ENCODE data around the gene CTSK.
A peak's percentile ranks its signal among the peaks of the same experiment; 100 is the strongest.
"Not testable (repeated sequence)": the region's sequence is repeated elsewhere in the genome, so short reads cannot be mapped to it uniquely, and the experiment has no call there.

The CTSK gene

GRCh38 chr1:150808121-150808520 is at the start of gene CTSK:
TSS of gene CTSK (minus strand) at chr1:150808260. CDS start at chr1:150806805, 1,455 bp downstream.
- DNase-seq, result peak; percentile 16

- DNase-seq, result peak; percentile 56
Measured at GRCh38 chr1:150852734-150853133, 44.7 kb upstream of the CTSK start.

- not testable (repeated sequence) for DNase-seq
Measured at GRCh38 chr1:150850801-150851362, 42.8 kb upstream of the CTSK start.

GRCh38 chr1:150846473-150847146 is 38.5 kb upstream of the CTSK start:
- DNase-seq, result peak; percentile 51

GRCh38 chr1:150843474-150843873 is 35.4 kb upstream of the CTSK start:
- DNase-seq, result peak; percentile 44

GRCh38 chr1:150842964-150843363 is 34.9 kb upstream of the CTSK start:
- no peak for DNase-seq

- no peak for DNase-seq
Measured at GRCh38 chr1:150842343-150842742, 34.3 kb upstream of the CTSK start.

- no peak for DNase-seq
Measured at GRCh38 chr1:150841626-150842025, 33.6 kb upstream of the CTSK start.

GRCh38 chr1:150840850-150841249 is 32.8 kb upstream of the CTSK start:
- DNase-seq, result not testable (repeated sequence)

- DNase-seq, result no peak
Measured at GRCh38 chr1:150836129-150836773, 28.2 kb upstream of the CTSK start.

- DNase-seq, result not testable (repeated sequence)
Measured at GRCh38 chr1:150833961-150834360, 25.9 kb upstream of the CTSK start.

- DNase-seq, result no peak
Measured at GRCh38 chr1:150832597-150832996, 24.5 kb upstream of the CTSK start.

- no peak for DNase-seq
Measured at GRCh38 chr1:150829751-150830150, 21.7 kb upstream of the CTSK start.

- no peak for DNase-seq
Measured at GRCh38 chr1:150826299-150826698, 18.2 kb upstream of the CTSK start.

- peak; percentile 52 for DNase-seq
Measured at GRCh38 chr1:150820730-150821512, 12.9 kb upstream of the CTSK start.

- DNase-seq, result no peak
Measured at GRCh38 chr1:150815871-150816270, 7.8 kb upstream of the CTSK start.

- peak; percentile 70 for DNase-seq
Measured at GRCh38 chr1:150813028-150813707, 5.1 kb upstream of the CTSK start.

GRCh38 chr1:150810958-150811659 is 3.0 kb upstream of the CTSK start:
- no peak for DNase-seq

- no peak for DNase-seq
Measured at GRCh38 chr1:150809651-150810050, 1.6 kb upstream of the CTSK start.

GRCh38 chr1:150808846-150809245 is 786 bp upstream of the CTSK start:
- peak; percentile 15 for DNase-seq

- peak; percentile 53 for DNase-seq
Measured at GRCh38 chr1:150807249-150808023, 624 bp downstream of the CTSK start.
